NCI-H2227 (cell line): ENCODE data around the gene RBM33.

ENCODE experiments used
- DNase-seq: peaks from one replicate; lab custom pipeline; 2025; ENCODE audit not compliant: unreplicated experiment; lab: John Stamatoyannopoulos, UW

RBM33 gene

GRCh38 chr7:155660059-155660757, 15.7 kb downstream of the RBM33 start:
- no peak for DNase-seq

- no peak for DNase-seq
Observed at GRCh38 chr7:155660758-155661093, 16.3 kb downstream of the RBM33 start.

- DNase-seq = no peak
Observed at GRCh38 chr7:155662343-155663043, 18.0 kb downstream of the RBM33 start.

- DNase-seq = no peak
Observed at GRCh38 chr7:155663937-155664336, 19.5 kb downstream of the RBM33 start.

- DNase-seq = no peak
Observed at GRCh38 chr7:155665079-155665956, 20.9 kb downstream of the RBM33 start.

- DNase-seq = no peak
Observed at GRCh38 chr7:155665957-155666287, 21.5 kb downstream of the RBM33 start.

- DNase-seq = no peak
Observed at GRCh38 chr7:155667241-155667829, 22.9 kb downstream of the RBM33 start.

GRCh38 chr7:155669717-155670505, 25.4 kb downstream of the RBM33 start:
- no peak for DNase-seq

GRCh38 chr7:155670521-155670920, 26.1 kb downstream of the RBM33 start:
- no peak for DNase-seq

- DNase-seq = no peak
Observed at GRCh38 chr7:155674556-155674955, 30.1 kb downstream of the RBM33 start.

- no peak for DNase-seq
Observed at GRCh38 chr7:155676052-155676451, 31.6 kb downstream of the RBM33 start.

GRCh38 chr7:155677688-155678087, 33.2 kb downstream of the RBM33 start:
- no peak for DNase-seq

GRCh38 chr7:155680124-155680523, 35.7 kb downstream of the RBM33 start:
- DNase-seq = no peak

- DNase-seq = no peak
Observed at GRCh38 chr7:155680864-155681263, 36.4 kb downstream of the RBM33 start.

GRCh38 chr7:155681663-155682062, 37.2 kb downstream of the RBM33 start:
- no peak for DNase-seq

GRCh38 chr7:155682484-155682883, 38.0 kb downstream of the RBM33 start:
- DNase-seq = no peak

- no peak for DNase-seq
Observed at GRCh38 chr7:155683098-155683497, 38.6 kb downstream of the RBM33 start.

GRCh38 chr7:155683714-155684113, 39.3 kb downstream of the RBM33 start:
- no peak for DNase-seq

- DNase-seq = no peak
Observed at GRCh38 chr7:155684543-155684942, 40.1 kb downstream of the RBM33 start.

GRCh38 chr7:155685070-155685790, 40.8 kb downstream of the RBM33 start:
- no peak for DNase-seq
